Stimulated activated CD8-positive, alpha-beta memory T cell treated with anti-CD3 and anti-CD28 coated beads, Interleukin-4, amount 100 ng/mL, for 24 hours (primary cell): ENCODE results near the gene NAGK.
"Not testable (repeated sequence)": the region's sequence is repeated elsewhere in the genome, so short reads cannot be mapped to it uniquely, and the experiment has no call there.

Experiments used
- DNase-seq: peaks from one replicate; pipeline ENCODE4 v3.0.0-alpha.2; 2020; ENCODE audit warnings: low read depth

The NAGK gene

GRCh38 chr2:71068218-71069035 is at the start of gene NAGK:
TSS of gene NAGK (plus strand) at chr2:71068648. CDS start at chr2:71068684, 36 bp downstream.
- peak; percentile 96 for DNase-seq

GRCh38 chr2:71019989-71020388 is 48.5 kb upstream of the NAGK start:
- not testable (repeated sequence) for DNase-seq

- not testable (repeated sequence) for DNase-seq
These were observed 47.1 kb upstream of the NAGK start for GRCh38 chr2:71021394-71021793.

GRCh38 chr2:71023553-71024243 is 44.8 kb upstream of the NAGK start:
- DNase-seq, result peak; percentile 60

GRCh38 chr2:71036296-71036695 is 32.2 kb upstream of the NAGK start:
- DNase-seq, result not testable (repeated sequence)

GRCh38 chr2:71042287-71042686 is 26.2 kb upstream of the NAGK start:
- no peak for DNase-seq

GRCh38 chr2:71043531-71044407 is 24.7 kb upstream of the NAGK start:
- no peak for DNase-seq

GRCh38 chr2:71045151-71045550 is 23.3 kb upstream of the NAGK start:
- no peak for DNase-seq

- no peak for DNase-seq
These were observed 22.4 kb upstream of the NAGK start for GRCh38 chr2:71045865-71046548.

- DNase-seq, result no peak
These were observed 20.4 kb upstream of the NAGK start for GRCh38 chr2:71048096-71048495.

- peak; percentile 38 for DNase-seq
These were observed 18.6 kb upstream of the NAGK start for GRCh38 chr2:71049704-71050360.

GRCh38 chr2:71055206-71055740 is 13.2 kb upstream of the NAGK start:
- DNase-seq, result not testable (repeated sequence)

GRCh38 chr2:71060211-71060610 is 8.2 kb upstream of the NAGK start:
- no peak for DNase-seq

GRCh38 chr2:71060871-71061270 is 7.6 kb upstream of the NAGK start:
- DNase-seq, result no peak

GRCh38 chr2:71063216-71063615 is 5.2 kb upstream of the NAGK start:
- no peak for DNase-seq

GRCh38 chr2:71064110-71064611 is 4.3 kb upstream of the NAGK start:
- no peak for DNase-seq

GRCh38 chr2:71064754-71065621 is 3.5 kb upstream of the NAGK start:
- DNase-seq, result no peak

GRCh38 chr2:71066856-71067255 is 1.6 kb upstream of the NAGK start:
- DNase-seq, result no peak

GRCh38 chr2:71067567-71068217 is 756 bp upstream of the NAGK start:
- DNase-seq, result no peak
